Head of caudate nucleus (tissue), 42 donors: ENCODE data around the gene HSD11B1.

Experiments used
- DNase-seq, 42 donors: peaks; one replicate each; pipeline versions ENCODE4 v3.0.0 to v3.0.0-alpha.2; 2020 to 2021; ENCODE audit warnings: mixed read lengths in 7 of 42
- intact Hi-C: fragments of 100-400 bp; cut with DNase I; formaldehyde crosslinking; loops from one replicate; pipeline ENCODE4 v1.15.0; 2022

Gene HSD11B1

DNA sequence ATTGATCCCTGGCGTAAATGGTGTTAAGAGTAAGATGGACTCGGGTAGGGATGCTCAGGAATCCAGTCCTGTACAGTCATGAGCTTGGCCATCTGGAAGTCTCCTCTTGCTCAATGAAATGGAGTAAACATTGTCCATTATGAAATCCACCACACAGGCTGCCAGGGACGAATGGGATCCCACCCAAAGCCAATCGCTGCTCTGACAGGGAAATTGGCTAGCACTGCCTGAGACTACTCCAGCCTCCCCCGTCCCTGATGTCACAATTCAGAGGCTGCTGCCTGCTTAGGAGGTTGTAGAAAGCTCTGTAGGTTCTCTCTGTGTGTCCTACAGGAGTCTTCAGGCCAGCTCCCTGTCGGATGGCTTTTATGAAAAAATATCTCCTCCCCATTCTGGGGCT lies at the start of gene HSD11B1:
HSD11B1 (plus strand) TSS at position 263 of the 400 bp plus-strand sequence; CDS start at position 360, 97 bp downstream.
- peak; percentile 12 to 89 (median 62) for DNase-seq
- intact Hi-C loops, result no loop called here

DNA sequence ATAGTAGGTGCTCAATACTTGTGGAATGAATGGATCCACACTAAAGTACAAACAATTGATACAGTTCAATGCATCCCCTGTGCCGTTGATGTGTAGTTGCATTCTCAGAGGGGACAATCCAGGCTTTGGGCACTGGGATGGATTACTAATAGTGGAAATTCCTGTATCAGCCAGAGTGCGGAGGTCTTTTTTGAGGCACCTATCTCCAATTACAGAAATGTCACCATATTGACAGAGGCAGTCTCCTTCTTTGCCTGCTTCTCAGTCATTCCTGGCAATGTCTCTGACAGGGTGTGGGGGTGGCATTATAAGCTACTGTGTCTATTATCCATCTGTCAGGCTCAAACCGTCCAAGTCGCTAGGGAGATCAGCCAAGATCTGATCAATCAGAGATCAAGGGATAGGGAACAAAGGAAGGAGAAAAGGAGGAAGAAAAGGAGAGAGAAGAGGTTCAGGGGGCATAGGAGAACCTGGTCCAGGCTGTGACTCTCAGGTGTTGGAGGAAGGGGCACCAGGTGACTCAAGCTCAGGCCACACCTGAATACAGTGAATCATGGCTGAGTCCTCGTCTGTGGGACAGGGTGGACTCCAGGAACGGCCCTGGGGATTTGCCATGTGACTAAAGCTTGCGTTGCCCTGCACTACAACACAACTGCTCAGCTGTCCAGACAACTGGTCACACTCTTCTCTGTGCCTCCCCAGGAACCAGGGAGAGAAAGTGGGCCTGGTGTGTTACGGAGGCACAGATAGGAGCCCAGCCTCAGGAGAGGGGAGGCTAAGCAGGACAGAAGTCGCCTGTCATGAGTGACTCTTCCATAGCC lies 49.0 kb upstream of the HSD11B1 start:
- intact Hi-C loops, result no loop called here
- no peak for DNase-seq

GRCh38 chr1:209657140-209657879 lies 47.3 kb upstream of the HSD11B1 start:
- no peak for DNase-seq
- intact Hi-C loops, result no loop called here

DNA sequence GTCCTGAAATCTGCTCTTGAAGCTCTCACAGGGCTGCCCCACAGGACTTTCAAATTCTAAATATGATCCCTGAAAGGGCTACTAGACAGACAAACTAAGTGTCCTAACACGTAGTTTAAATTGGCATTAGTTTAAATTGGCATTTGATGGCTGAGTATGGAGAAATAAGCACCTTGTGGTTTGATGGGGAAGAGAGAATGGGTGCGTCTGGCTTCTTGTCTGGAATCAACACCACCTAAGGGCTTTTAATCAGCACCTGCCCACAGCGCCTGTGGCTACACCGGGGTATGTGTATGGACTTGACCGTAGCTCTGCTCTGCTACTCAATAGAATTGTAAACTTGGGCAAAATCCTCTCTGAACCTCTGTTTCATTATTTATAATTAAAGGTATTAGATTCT lies 46.7 kb upstream of the HSD11B1 start:
- no peak for DNase-seq
- intact Hi-C loops, result no loop called here

GRCh38 chr1:209659909-209660308 lies 44.7 kb upstream of the HSD11B1 start:
- no peak for DNase-seq
- intact Hi-C loops, result no loop called here

DNA sequence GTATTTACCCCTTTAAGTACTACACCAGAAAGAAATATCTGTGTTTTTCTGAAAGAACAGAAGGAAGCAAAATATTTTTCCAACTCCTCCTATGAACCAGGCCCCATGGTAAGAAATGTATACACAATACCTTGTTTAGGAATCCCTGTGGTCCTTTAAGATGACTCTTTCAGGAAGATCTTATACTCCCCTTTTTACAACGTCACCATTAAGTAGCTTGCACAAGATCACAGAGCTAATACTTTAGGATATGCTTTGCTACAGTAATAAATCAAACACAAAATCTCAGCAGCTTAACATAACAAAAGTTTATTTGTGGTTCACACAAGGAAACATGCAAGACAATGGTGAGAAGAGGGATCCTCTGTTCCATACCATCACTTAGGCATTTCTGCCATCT lies 43.6 kb upstream of the HSD11B1 start:
- DNase-seq, result no peak
- intact Hi-C loops, result no loop called here

GRCh38 chr1:209662879-209663327 lies 41.7 kb upstream of the HSD11B1 start:
- intact Hi-C loops, result no loop called here
- no peak for DNase-seq

DNA sequence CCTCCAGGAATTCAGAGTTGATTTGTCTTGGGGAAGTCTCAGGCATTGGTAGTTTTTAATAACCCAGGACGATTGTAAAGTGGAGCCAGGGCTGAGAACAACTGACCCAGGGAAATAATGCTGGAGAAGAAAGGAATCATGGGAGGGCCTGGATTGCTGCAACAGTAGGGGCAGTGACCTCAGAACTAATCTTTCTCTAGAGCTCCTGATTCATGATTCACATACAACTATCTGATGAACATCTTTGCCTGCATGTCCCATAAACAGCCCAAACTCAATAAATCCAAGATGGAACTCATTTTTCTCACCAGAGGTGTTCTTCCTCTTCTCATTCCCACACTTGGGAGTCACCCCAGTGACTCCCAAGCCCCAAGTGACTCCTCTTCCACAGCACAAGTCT lies 37.5 kb upstream of the HSD11B1 start:
- intact Hi-C loops, result no loop called here
- no peak for DNase-seq

DNA sequence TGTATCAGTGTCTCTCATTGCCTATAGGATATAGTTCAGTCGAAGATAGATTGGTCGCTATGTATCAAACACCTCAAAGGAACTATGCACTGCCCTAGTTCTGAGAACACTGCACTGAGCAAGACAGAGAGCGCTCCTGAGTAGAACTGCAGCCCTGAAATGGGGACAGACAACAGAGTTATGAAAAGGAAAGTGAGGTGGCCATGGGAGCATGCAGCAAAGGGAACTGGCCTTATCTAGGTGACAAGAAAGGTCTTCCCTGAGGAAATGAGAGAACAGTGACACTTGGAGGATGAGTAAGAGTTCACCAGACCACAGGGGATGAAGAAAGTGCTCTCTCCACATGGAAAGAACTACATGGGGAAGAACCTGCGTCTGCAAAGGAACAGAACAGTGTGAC lies 36.9 kb upstream of the HSD11B1 start:
- no peak for DNase-seq
- intact Hi-C loops, result no loop called here

- no peak for DNase-seq
- intact Hi-C loops, result no loop called here
These were observed 34.1 kb upstream of the HSD11B1 start for GRCh38 chr1:209670441-209671082.

DNA sequence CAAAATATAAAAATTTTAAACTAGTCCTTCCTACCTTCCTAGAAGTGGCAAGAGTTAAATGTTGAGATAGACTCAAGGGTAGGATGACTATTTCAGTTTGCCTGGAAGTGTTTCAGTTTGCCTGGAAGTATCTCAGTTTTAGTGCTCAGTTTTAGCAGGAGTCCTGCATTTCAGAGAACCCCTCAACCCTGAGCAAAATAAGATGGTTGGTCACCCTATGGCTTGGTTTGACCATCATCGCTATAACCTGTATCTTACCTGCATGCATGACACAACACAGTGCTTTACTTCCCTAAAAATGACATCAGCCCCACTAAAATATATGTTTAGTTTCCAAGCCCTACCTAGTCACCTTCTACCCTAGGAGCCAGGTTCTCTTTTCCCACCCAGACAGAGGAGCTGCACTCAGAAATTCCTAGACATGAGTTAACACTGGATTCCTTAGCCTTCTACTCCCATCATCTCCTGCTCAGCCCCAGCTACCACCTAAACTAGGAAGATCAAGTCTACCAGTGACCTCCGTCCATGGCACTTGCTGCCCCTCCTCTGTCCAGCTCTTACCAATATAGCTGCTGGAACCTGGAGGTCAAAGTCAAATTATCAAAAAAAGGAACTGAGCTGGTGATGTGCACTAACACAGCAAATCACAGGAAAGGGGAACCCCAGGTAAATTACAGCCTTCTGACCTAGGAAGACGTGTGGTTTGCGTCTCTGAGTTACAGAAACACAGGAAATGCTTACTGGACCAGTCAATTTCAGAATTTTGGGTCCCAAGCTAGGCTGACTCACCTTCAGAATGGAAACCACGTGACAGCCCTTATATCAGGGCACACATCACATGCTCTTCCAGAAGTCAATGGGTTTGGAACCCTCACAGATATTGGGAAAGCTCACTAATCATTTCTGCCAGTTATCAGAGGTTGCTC lies 31.7 kb upstream of the HSD11B1 start:
- intact Hi-C loops, result no loop called here
- no peak for DNase-seq

- intact Hi-C loops, result no loop called here
- peak in 1 of 42 donors; percentile 10 for DNase-seq
These were observed 30.8 kb upstream of the HSD11B1 start for GRCh38 chr1:209673631-209674417.

DNA sequence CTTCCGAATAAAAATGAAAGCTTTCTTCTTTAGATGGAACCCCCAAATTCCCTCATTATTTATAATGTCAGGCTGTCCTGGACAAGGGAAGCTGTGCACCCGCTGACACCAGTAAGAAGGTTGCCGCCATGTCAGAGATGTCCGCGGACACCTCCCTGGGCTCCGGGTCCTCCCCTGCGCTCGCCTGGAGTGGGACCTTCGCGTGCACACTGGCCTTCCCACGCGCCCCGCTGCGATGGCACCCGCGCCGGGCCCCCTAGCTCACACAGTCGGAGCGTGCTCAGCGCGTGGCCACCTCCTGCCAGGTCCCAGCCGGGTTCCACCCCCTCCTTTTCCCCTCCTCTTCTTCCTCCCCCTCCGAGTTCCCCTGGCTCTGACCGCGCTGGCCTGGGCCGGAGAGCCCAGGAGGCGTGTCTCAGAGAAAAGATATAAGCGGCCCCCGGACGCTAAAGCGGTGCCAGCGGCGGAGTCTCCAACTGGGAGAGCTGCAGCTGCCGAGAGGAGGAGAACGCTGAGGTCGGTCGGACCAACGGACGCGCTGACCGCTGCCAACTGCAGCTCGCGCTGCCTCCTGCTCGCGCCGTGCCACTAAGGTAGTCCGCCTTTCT lies 29.6 kb upstream of the HSD11B1 start, which contains the start of gene G0S2:
G0S2 (plus strand) TSS at position 456 of the 608 bp plus-strand sequence. CDS start 273 bp downstream, outside the sequence.
- intact Hi-C loops, result no loop called here
- peak in 41 of 42 donors; percentile 22 to 79 (median 49) for DNase-seq

GRCh38 chr1:209675565-209676154 lies 29.0 kb upstream of the HSD11B1 start:
- intact Hi-C loops, result no loop called here
- DNase-seq, result peak in 36 of 42 donors; percentile 8 to 66 (median 30)

DNA sequence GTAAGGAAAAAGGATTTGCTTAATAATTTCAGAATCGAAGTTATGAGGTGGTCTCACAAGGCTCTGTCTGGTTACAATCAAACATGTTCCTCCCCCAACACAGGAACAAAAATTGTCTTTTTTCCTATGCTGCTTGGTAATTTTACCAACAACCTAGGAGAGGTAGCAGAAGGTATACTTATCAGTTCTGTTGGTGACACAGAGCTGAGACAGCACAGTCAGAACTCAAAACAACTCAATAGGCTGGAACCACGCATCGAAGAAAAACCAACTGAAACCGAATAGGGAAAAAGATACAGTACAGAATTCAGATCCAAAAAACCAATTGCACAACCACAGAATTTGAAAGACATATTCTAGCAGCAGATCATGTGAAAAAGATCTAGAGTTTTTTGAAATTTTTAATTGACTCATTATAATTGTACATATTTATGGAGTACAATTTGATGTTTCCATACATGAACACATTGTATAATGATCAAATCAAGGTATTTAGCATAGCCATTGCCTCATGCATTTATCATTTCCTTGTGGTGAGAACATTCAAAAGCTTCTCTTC lies 25.6 kb upstream of the HSD11B1 start:
- intact Hi-C loops, result no loop called here
- no peak for DNase-seq

DNA sequence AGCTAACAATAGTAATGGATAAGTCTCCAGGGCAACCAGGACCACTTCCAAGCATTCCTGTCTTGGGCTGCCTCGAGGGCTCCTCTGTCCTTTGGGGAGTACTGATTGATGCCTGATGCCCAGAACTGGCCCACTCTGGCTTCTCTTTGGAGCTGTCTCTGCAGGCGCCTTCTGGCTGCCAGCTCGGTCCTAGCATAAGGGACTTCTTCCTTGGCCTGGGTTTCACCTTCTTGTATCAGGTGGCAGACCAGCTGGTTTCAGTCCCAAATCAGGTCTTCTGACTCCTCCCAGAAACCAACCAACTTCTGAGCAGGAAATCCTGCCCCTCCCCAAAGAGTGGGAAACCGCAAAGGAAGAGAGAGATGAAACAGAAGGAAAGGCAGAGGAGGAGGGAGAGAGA lies 18.8 kb upstream of the HSD11B1 start:
- intact Hi-C loops, result no loop called here
- DNase-seq, result no peak

DNA sequence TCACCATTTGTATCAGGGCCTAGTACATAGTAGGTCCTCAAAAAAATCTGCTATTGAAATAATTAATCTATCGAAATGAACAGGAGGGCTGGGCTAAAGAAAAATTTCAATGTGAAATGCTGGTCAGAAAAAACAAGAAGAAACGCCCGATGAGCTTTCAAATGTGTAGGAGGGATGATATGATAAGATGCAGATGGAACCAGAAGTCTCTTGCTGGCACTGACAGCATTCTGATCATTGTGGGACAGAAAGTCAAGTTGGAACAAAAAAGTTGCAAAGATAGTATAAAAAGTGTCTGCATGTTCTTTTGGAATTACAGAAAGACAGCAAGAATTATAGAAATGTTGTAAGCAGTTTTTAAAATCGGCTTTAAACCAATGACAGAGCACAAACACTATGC lies 18.3 kb upstream of the HSD11B1 start:
- intact Hi-C loops, result no loop called here

More for the DNA sequence above, 18.3 kb upstream of the HSD11B1 start:
- no peak for DNase-seq
